Fibroblast of skin of left biceps (primary cell): Measurements from ENCODE around the gene TSN.
"Not testable (repeated sequence)": the region's sequence is repeated elsewhere in the genome, so short reads cannot be mapped to it uniquely, and the experiment has no call there.

Experiments
- DNase-seq, 2 experiments: peaks; one replicate each; pipeline ENCODE4 v3.0.0-alpha.2; 2013; ENCODE audit warnings: low read depth in 2 of 2

Gene TSN

DNA sequence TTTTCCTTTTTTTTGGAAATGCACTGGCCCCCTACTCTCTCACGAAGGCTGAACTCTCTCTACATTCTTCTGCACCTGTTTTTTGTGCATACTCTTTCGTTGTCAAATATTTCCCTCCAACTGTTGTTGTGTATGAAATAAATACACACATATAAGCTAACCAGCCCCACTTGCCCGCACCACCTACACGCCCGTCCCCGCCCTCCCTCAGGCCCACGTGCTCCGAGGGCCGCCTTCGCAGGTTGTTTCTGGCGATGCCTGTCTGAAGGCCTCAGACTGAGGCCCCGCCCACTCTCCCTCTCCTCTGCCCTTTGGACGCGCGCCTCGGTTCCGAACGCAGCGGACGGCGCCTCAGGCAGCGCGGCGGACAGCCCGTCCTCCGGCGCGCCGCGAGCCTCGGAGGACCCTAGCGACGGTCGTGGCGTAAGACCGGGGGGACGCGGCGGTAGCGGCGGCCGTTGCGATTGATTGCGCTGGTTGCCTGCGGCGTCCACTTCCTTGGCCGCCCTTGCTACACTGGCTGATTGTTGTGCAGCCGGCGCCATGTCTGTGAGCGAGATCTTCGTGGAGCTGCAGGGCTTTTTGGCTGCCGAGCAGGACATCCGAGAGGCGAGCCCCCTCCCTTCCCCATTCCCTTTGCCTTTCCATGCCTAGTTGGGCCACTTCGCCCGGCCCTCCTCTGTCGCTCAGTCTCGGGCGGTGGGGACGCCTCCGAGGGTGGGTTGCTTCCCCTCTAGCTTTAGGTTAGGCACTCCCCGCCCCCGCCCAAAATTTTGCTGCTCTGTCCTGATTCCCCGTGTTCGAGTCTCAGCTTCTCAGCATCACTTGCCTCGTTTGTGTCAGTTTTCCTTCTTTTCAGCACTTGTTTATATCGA is at the start of gene TSN:
Gene TSN (plus strand): TSS at position 415 of the 875 bp plus-strand sequence. CDS start 129 bp downstream, at position 544.
- DNase-seq, result peak; percentile 90 to 92

DNA sequence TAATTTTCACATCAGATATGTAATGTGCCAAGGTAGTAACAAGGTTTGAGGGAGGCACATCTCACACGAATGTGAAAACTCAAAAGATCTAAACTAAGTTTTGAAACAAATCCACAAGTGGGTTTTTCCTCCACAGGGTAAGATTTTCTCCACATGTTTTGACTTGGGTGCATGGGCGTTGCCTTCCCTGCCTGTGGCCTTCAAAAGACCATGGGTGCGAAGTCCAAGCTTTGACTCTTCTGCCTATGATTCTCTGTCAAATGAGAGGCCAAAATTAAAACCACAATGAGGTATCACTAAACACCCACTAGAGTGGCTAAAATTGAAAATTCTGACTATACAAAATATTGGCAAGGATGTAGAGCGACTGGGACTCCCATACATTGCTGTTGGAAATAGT is 49.5 kb upstream of the TSN start:
- DNase-seq, result no peak

DNA sequence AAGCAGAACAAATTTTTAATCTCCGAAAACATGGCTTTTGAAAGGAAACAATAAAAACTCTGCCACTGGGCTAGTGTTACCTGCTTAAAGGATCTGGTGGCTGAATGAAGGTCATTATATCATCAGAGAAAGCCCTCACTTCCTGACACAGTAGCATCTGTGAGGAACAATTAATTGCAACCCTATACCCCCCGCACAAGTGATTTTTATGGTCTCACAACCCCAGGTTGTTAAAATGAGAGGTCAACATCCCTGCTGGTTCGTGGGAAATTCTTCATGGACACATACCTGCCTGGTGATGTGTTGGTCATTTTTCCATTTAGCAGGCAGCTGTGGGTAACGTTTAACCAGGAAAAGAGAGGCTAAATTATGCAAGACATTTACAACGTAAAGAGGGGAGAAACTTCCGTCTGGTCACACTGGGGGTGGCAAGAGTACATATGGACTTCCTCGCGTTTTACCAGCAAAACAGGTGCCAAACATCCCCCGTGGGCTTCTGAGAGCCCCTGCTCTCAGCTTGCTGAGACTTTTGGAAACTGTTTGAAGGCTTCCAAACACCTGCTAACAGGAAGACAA is 48.0 kb upstream of the TSN start:
- DNase-seq, result no peak

DNA sequence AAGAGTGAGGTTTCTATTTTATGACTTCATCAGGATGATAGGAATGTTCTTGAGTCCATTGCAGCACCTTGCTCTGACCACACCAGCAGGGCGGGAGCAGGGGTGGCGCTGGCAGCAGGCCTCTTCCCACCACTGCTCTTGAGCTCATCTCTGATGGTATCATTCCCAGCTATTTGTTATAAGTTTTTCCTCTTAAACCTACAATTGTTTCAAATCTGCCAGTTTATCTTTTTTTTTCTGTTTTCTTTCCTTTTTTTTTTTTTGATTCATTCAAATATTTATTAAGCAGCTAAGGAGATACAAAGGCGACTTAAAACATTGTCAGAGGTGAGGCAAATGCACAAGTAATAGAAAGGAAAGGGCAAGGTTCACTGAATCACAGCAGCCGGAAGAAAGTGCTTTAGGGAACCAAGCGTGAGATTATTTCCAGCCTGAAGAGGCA is 47.5 kb upstream of the TSN start:
- no peak for DNase-seq

DNA sequence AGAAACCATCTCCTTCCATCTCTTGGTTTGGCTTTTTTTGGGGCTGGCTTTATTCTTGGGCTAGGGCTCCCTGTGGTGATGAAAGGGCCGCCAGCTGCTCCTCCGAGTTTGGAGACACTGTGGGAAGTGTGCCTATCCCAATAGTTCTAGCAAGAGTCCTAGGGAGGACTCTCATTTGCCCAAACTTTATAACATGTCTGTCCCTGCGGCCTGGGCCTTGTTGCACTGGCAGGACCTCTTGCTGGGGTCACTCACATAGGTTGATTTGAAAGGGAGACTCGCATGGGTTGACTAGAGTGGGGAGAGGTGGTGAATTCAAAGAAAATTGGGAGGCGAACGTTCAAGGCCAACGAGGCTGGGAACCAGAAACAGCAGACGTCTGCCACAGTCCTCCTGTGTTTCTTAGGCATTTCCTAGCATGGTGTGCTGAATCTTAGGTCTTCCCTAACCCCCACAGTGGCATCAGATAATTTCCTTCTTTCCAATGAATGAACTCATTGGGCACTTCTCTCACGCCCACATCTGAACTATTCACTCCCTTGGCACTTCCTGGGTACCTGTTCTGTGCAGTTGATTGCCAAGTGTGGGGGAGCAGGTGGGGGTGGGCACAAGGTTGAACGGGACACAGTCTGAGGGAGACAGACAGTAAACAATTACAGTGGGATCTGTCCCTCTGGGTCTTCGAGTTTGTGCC is 45.5 kb upstream of the TSN start:
- no peak for DNase-seq

DNA sequence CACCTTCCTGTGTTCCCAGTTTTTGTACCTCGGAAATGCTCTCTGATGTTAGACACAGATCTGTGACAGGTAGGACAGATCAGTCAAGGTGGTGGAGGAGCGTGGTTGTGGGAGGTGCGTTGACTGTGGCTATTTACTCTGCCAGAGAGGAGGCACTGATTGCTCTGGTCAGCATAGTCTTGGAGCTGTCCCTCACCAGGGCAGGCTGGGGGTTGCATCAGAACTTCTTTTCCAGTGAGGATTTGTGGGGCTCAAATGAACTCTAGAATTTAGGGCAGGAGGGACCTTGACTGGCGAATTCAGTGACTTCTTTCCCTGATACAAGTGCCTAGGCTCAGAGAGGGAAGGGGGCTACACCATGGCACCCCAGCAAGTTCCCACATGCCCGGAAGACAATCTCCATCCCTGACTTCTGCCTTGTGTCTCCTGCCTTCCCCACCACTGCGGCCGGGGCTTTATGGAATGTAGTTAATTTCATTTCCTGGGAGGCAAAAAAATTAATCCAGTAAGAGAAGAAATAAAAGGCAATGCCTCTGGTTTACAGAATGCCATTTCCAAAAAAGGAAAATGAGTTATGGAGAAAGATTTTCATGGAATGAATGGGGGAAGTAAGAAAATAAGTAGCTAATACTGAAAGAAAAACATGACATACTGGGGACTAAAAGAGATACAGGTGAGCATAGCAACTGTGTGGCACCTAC is 44.8 kb upstream of the TSN start:
- DNase-seq, result peak in 1 of 2 experiments; percentile 18

DNA sequence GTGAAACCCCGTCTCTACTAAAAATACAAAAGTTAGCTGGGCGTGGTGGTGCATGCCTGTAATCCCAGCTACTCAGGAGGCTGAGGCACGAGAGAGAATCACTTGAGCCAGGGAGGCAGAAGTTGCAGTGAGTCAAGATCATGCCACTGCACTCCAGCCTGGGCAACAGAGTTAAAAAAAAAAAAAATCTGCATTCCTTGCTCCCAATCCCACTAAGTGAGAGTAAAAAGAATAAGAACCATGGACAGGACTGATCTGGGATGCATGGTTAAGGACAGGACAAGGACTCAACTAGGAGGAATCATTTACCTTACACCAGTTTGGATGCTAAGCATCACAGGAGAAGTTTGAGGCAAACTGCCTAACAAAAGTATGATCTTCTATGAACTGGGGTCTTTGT is 44.0 kb upstream of the TSN start:
- not testable (repeated sequence) for DNase-seq

DNA sequence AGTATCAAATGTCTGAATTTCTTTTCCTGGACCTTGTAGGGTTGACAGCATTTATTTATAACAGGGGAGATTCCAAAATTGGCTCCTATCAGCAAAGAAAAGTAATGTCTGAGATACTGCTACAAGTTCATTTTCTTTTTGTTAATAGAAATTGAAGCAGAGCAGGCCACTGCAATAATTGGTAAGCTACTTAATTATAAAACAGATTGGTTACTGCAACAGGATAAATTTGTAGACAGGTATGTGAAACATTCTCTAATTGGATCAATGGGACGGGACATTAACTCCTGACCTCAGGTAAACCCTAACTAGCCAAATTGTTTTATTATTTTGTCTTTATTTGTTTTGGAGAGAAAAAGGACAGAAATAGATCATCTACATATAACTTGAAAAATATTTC is 39.3 kb upstream of the TSN start:
- no peak for DNase-seq

DNA sequence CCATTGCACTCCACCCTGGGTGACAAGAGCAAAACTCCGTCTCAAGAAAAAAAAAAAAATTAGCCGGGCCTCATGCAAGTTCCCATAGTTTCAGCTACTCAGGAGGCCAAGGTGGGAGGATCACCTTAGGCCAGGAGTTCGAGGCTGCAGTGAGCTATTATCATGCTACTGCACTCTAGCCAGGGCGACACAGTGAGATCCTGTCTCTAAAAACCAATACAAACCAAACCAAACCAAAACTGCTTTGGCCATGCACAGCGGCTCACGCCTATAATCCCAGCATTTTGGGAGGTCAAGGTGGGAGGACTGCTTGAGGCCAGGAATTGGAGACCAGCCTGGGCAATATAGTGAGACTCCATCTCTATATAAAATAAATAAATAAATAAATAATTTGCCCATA is 37.9 kb upstream of the TSN start:
- no peak for DNase-seq

DNA sequence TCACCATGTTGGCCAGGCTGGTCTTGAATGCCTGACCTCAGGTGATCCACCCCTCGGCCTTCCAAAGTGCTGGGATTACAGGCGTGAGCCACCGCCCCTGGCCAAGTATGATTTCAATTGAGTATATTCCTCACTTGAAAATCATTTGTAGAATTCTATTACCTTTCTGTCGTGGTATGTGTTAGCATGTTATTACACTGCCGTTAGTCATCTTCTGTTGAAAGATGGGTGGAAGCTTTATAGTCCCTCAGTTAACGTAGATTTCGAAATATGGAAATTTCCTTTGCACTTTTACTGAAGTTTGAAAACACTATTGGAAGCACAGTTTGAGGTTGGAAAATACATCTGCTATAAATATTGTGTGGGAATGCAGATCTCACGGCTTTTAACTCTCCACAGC is 33.5 kb upstream of the TSN start:
- DNase-seq, result peak; percentile 86 to 88

DNA sequence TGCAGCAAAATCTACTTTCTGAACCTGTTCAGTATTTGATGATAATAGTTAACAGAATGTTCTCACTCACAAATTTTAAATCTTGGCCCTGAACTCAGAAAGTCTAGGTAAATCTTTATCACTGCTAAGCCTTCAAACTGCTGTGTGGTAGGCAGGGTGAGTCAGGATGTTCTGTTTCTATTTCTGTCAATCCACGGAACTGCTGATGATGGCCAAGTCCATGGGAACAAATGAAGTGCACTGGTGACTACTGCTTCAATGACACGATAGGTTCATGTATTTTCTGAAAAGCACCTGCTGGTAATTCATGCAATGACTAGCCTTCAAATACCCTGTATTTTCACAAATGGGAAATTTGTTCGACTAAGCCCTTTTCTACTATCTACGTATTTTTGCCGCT is 33.0 kb upstream of the TSN start:
- no peak for DNase-seq

DNA sequence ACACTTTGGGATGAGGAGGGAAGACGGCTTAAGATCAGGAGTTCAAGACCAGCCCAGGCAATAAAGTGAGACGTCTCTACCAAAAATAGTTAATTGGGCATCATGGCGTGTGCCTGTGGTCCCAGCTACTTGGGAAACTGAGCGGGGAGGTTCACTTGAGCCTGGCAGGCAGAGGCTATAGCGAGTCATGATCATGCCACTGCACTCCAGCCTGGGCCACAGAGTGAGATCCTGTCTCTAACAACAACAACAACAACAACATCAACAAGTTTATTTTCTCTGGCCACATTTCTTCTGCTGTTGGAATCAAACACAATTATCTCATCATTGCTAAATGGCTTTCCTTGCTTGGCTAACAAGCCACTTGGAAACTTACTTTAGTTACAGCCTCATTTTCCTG is 32.1 kb upstream of the TSN start:
- DNase-seq, result no peak

DNA sequence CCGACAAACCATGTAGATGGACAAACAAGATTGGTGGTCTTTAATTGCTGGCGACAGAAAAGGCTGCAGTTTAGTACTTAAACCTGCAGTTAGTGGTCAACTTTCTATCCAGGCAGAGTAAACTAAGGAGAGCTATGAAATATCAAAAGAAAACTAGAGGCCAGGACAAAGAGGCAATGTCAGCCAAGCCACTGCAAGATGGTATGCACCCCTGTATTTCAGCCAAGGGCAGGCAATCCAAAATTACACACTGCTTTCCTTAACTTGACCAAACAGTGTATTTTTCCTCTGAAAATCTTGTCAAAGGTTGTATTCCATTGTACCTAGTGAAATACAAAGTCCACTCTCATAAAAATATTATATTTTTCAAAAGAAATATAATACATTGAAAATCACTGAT is 28.1 kb upstream of the TSN start:
- no peak for DNase-seq

DNA sequence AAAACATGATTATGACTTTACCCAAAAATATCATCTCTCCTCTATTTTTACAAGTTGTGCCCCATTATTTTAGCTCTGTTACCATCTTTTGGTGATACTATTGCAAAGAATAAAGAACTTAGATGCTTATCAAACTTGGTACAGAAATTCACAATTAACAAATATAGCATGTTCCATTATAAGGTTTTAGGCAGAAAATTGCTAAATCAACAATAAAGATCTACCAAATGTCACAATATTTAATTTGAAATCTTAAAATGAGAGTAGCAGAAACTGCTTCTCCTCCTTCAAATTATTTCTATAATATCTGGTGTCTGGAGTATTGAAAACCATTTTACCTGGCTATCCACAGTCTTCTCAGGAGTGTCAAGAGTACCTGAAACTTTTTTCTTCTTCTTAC is 27.5 kb upstream of the TSN start:
- DNase-seq, result no peak

DNA sequence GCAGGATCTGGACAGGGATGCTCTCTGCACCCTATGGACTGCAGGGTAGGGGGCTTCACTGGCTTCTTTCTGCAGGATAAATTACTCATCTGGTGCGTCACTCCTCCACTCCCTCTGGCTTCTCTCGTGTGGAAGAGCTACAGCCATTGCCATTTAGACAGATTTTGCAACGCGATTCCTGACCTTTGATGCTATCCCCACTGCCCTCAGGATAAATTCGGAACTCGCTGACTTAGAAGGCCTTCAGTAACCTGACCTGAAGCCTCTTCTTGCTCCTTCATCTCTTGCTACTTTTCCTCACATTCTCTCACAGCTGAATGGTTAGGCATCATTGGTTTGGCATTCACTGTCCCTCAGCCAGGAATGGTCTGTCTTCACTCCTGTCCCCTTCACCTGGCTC is 24.1 kb upstream of the TSN start:
- no peak for DNase-seq

DNA sequence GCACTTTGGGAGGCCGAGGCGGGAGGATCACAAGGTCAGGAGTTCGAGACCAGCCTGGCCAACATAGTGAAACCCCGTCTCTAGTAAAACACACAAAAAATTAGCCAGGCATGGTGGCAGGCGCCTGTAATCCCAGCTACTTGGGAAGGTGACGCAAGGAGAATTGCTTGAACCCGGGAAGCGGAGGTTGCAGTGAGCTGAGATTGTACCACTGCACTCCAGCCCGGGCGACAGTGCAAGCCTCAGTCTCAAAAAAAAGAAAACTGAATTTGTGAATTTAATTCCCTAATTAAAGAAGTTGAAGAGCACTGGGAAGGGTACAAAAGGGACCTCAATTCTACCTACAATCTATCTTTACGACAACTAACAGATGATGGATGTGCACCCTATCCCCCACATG is 20.9 kb upstream of the TSN start:
- not testable (repeated sequence) for DNase-seq

DNA sequence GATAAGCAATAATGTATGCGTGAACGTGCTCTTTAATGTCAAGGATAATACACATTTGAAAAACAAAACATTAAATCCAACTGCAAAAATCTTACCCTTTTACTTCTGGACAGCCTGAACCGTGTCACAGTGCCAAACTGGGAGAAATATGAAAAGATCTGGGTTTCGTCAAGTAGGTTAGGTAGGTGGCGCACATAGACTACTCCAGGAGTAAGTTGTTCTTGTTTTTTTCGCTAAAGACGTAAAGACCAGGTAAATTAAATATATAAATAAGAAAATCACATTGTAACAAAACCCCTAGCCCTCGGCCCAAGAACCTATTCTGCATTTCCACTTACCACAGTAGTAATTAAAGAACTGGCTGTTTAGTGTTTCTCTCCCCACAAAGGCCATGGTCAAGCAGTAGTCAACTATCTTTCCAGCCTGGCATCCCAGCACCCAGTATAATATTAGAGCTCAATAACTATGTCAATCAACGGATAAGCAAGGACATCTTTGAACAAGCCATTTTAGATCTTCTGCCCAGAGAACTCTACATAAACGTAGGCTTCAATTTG is 19.9 kb upstream of the TSN start:
- no peak for DNase-seq

DNA sequence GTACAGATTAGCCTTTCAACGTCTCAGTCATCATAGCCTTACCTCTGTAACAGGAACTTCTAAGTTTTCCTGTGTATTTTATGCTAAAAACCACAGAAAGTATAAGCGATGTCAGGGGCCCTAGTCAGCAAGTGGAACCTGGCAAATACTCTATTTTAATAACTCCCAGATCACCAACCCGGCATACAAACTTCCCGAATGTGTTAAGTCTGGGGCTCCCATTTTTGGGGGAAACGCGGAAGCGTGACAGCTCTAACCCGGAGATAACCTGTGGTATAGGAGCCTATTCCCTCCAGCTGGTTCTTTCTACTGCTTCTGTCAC is 19.4 kb upstream of the TSN start:
- no peak for DNase-seq

DNA sequence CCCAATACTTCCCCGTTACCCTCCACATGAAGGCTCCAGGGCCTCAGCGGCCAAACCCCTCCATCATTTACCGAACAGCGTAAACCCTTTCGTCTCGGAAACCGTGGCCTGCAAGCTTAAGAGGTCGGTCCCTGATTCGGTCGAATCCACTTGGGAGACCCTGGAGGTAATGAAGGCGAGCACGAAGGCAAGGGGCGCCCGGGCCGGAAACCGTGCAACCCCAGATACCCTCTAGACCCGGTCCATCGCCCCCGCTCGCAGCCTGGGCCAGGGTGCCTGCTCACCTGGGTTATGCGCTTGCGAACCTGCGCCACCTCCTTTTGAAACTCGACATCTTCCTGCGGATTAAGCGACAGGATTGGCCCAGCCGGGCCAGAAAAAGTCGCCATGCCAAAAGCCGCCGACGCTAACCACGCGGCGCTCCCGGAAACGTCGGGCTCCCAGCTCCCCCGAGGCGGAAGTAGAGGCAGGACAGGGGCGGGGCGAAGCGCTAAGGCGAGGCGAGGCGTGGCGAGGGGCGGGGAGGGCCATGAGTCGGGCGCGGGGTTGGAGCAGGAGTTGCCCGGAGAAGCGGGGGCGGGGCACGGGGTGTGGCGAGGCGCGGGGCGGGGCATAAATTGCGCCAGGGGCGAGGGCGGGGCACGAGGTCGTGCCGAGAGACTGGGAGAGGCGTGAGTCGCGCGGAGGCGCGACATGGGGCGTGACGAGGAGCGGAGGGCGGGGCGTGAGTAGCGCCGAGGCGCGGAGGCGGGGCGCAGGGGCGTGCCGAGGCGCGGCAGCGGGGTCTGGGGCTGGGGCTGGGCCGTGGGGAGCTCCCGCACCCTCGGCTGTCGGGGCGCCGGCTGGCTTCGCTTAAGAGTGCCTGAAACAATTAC is 18.8 kb upstream of the TSN start, which contains the start of gene NIFK:
Gene NIFK (minus strand): TSS at position 414 of the 875 bp plus-strand sequence. CDS start 25 bp downstream, at position 389.
- peak; percentile 92 to 94 for DNase-seq

DNA sequence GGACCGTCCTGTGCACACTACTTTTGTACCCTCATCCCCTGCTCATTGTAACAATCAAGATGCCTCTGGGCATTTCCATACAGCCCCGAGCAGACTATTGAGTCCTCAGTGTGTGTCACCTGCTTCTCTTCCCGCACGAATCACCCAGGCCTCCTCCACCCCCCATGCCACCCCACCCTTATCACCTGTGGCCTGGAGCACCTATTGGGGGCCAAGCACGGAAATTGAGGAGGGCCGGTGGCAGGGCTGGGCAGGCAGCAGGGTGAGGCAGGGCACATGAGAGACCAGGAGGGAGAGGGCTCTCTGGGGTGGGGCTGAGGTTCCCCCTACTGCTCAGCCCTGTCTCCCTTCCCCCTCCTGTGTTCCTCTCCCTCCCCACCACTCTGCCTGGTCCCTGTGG is 14.5 kb upstream of the TSN start:
- no peak for DNase-seq

DNA sequence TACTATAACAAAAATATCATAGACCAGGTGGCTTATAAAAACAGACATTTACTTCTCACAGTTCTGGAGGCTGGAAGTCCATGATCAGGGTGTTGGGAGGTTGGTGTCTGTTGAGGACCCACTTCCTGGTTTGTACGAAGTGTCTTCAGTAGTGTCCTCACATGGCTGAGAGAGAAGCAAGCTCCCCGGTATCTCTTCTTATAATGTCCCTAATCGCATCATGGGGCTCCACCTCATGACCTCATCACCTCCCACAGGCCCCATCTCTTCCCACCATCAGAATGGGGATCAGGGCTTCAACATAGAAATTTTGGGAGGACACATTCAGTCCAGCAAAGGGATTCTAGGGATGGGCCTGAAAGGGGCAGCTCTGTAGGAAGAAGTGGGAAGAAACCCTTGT is 14.0 kb upstream of the TSN start:
- no peak for DNase-seq
